Mucosa of descending colon (tissue), 3 donors: ENCODE data around the gene CHPF. TPM values are rescaled to one million over a fixed set of nuclear protein-coding genes. Genes with fewer than 3 reads are reported as not detected.

Experiments used
- ATAC-seq: fragments of 200-7000 bp; cut with Tn5 transposase; one replicate; pipeline ENCODE4 v1.9.1; 2020; ENCODE audit warnings: mild to moderate bottlenecking, moderate library complexity
- DNase-seq, 3 donors: peaks; one replicate each; pipeline ENCODE4 v3.0.0-alpha.2; 2020
- H3K36me3 ChIP-seq: fragments of 200-600 bp; one replicate; pipeline ENCODE4 v1.8.0; 2021; ENCODE audit warnings: low read depth, mild to moderate bottlenecking
- H3K4me1 ChIP-seq: fragments of 200-600 bp; one replicate; pipeline ENCODE4 v1.8.0; 2021; ENCODE audit warnings: low read depth, mild to moderate bottlenecking
- H3K4me3 ChIP-seq: fragments of 200-600 bp; one replicate; pipeline ENCODE4 v1.8.0; 2021; ENCODE audit warnings: mild to moderate bottlenecking
- H3K9me3 ChIP-seq: fragments of 200-600 bp; one replicate; pipeline ENCODE4 v1.8.0; 2021; ENCODE audit warnings: mild to moderate bottlenecking
- CTCF ChIP-seq: fragments of 200-600 bp; IDR thresholded peaks from one replicate; pipeline ENCODE4 v1.8.0; 2022; ENCODE audit warnings: antibody characterized with exemption, mild to moderate bottlenecking
- intact Hi-C, 2 donors: fragments of 100-400 bp; cut with DNase I in 1 of 2; cut with micrococcal nuclease in 1 of 2; formaldehyde crosslinking; loops; one replicate each; pipeline versions ENCODE4 v1.11.0 to v1.11.1; 2022; cut with DNase I, micrococcal nuclease
- total RNA-seq, 3 donors: library from RNA; stranded (reverse); fragmentation: NEBNext Ultra II Directional in 2 of 3; extraction: Animal tissue kit (Norgen Biotek cat#: 25700) in 2 of 3; gene quantifications; one replicate each; pipeline versions ENCODE4 v1.2.1 to v1.2.4, GENCODE V29; 2021 to 2023
- donor health status: DM: no; HTN: no; CAD: no; lungs with moderate emphysema.
- donor health status: DM: no; HTN: no; CAD: no.
- donor health status: DM: no; HTN: yes; CAD: no.

The CHPF gene
- total RNA-seq, 3 donors from 2014 or later = 19.4 to 25.9 (median 20.5) TPM

DNA sequence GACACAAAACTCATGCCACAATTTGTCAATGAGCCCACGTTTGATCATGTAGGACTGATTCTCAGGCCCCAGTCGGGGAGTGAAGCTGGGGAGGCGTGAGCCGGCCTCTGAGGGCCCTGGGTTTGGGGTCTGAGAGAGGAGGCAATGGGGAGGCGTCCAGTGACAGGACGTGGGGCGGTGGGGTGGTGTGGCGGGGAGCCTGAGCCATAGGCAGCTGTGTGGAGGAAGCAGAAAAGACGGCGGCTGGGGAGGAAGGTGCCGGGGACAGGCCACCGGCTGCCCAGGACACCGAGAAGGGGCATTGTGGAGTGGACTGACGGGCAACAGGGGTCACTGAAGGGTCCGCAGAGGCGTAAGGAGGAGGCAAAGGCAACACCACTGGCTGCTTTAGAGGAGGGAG lies 7.2 kb downstream of the CHPF start:
- no peaks in the 10 kb centered on the region for H3K4me1 ChIP-seq
- H3K4me3 ChIP-seq = no peak overlapping the region
- intact Hi-C loops = loop anchor here in 1 of 2 donors (10.0 kb wide), 1 partner anchor 132 kb away; no protein-coding TSS in a partner anchor
- no peak for TF ChIP-seq CTCF
- DNase-seq (peak in 1 of 3 donors; percentile 28), ATAC-seq (no peak)
- no peaks in the 10 kb centered on the region for H3K36me3 ChIP-seq
- no peaks in the 10 kb centered on the region for H3K9me3 ChIP-seq

DNA sequence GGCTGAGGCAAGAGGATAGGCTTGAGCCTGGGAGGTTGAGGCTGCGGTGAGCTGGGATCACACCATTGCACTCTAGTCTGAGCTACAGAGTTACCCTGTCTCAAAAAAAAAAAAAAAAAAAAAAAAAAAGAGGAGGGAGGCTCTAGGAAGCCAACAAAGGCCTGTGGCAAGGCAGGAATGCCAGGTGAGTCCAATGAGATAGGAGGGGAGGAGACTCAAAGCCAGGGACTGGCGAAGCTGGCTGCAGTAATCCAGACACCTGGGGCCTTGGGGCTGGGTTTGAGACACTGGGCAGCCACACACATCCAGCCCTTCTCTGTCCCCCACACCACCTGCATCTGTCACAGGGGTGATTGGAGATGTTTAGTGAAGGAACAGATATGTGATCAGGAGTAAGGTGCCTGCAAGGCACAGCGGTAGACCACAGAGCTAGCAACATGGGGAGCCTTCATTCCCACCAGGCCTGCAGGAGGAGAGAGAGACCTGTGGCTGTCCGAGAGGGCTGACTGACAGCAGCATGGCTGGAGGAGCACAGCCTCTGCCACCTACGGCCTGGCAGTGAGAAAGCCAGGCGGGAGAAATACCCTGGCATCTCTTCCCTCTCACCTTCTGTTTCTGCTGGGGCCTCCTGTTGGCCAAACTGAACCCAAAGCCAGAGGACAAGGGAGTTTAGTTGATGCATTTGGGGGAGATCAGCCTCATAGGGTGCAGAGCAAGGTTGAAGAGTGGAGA lies 9.5 kb downstream of the CHPF start:
- DNase-seq (peak in 1 of 3 donors; percentile 39), ATAC-seq (no peak)
- no peaks in the 10 kb centered on the region for H3K36me3 ChIP-seq
- no peaks in the 10 kb centered on the region for H3K9me3 ChIP-seq
- no peak overlapping the region for H3K4me3 ChIP-seq
- intact Hi-C loops = loop anchor here in 1 of 2 donors (10.0 kb wide), 1 partner anchor 129 kb away; no protein-coding TSS in a partner anchor
- H3K4me1 ChIP-seq = no peaks in the 10 kb centered on the region
- no peak for TF ChIP-seq CTCF

DNA sequence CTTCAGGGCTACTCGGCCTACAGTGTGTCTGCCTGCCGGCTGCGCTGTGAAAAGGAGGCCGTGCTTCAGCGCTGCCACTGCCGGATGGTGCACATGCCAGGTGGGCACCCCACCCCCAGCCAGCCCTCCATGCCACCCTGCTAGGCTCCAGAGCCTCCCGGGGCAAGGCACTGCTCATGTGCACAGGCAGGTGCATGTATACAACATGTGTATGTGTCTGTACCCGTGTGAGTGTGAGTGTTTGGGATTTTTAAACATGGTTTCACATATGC lies 11.3 kb downstream of the CHPF start:
- H3K4me1 ChIP-seq = no peaks in the 10 kb centered on the region
- no peak for ATAC-seq
- no peak overlapping the region for H3K4me3 ChIP-seq
- no peaks in the 10 kb centered on the region for H3K36me3 ChIP-seq
- DNase-seq = no peak
- TF ChIP-seq CTCF = no peak
- H3K9me3 ChIP-seq = no peaks in the 10 kb centered on the region
- intact Hi-C loops = loop anchor here in 1 of 2 donors (10.0 kb wide), 1 partner anchor 128 kb away; no protein-coding TSS in a partner anchor

DNA sequence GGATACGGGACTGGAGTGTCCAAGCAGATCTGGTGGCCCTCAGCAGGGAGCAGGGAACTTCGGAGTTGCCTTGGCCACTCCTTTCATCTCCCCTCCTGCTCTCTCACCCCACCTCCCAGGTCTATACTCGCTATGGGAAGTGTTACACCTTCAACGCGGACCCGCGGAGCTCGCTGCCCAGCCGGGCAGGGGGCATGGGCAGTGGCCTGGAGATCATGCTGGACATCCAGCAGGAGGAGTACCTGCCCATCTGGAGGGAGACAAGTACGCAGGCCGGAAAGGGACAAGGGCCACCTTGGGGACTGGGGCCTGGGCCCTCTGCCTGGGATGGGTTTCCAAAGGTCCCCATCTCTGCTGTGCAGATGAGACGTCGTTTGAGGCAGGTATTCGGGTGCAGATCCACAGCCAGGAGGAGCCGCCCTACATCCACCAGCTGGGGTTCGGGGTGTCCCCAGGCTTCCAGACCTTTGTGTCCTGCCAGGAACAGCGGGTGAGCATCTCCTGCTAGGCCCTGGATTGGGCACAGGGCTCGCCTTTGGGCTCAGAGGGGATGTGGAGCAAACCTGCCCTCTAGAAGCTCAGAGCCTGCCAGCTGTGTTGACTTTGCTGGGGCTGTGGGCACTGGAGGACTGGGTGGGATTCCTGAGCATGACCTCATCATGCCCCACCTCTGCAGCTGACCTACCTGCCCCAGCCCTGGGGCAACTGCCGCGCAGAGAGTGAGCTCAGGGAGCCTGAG lies 11.8 kb downstream of the CHPF start:
- intact Hi-C loops = loop anchor here in 1 of 2 donors (2.0 to 10.0 kb wide), 2 partner anchors 55 to 127 kb away; no protein-coding TSS in a partner anchor
- TF ChIP-seq CTCF = no peak
- Histone ChIP-seq H3K9me3 (no peaks in the 10 kb centered on the region), H3K36me3 (no peaks in the 10 kb centered on the region), H3K4me1 (no peaks in the 10 kb centered on the region), H3K4me3 (no peak overlapping the region)
- DNase-seq (peak in 1 of 3 donors; percentile 27), ATAC-seq (no peak)

DNA sequence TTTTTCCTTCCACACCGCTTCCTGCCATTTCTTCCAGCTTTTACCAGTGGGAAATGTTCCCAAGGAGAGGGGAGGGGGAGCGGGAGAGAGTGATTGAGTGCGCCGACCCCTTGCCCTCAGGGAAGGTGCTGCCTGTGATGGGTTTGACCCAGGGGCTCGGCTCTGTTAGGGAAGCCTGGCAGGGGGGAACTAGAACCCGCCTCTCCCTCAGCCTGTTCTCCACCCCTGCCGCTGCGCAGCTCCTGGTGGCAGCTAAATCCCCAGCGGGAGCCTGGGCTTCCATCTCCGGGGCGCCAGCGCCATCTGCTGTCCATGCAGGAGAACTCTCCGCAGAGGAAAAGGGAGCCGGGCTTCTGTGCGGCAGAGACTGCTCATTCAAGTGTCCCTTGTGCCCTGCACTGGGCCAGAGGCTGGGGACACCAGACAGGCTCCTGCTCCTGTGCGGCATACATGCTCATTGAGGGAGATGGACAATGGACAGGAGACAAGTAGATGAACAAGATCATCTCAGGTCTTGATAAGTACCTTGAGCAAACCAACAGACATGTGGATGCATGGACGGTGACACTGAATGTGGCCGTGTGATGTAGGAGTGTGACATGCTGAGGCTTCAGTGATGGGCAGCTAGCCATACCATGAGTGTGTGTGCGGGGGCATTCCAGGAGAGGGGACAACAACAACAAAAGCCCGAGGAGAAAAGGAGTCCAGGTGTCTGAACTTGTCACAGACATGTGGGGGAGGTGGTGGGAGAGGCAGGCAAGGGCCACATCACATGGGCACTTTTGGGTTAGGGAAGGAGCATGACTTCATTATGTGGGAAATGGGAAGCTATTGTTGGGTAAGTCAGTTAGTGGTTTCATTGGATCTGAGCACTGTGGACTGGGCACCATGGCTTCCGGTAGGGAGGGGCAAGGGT lies 13.3 kb downstream of the CHPF start:
- ATAC-seq = peak; percentile 92
- intact Hi-C loops = loop anchor here in 1 of 2 donors (2.0 to 10.0 kb wide), 2 partner anchors 54 to 126 kb away; no protein-coding TSS in a partner anchor
- DNase-seq = peak; percentile 73 to 91 (median 84)
- H3K4me3 ChIP-seq = no peak overlapping the region
- no peaks in the 10 kb centered on the region for H3K4me1 ChIP-seq
- H3K9me3 ChIP-seq = no peaks in the 10 kb centered on the region
- TF ChIP-seq CTCF = peak; percentile 92
- no peaks in the 10 kb centered on the region for H3K36me3 ChIP-seq
